H1 (cell line): ENCODE data around the gene TPP2. TPM values are rescaled to one million over a fixed set of nuclear protein-coding genes. Genes with fewer than 3 reads are reported as not detected.

Experiments
- CTCF ChIA-PET: fragments of 300-600 bp; sonication (Branson Sonifier 250); formaldehyde crosslinking; loops from one replicate; lab custom pipeline; 2021; ENCODE audit not compliant: partially characterized antibody; lab: Charles Lee
- POLR2A ChIA-PET: fragments of 300-600 bp; sonication (Branson Sonifier 250); formaldehyde crosslinking; loops from one replicate; lab custom pipeline; 2021; ENCODE audit warnings: inconsistent platforms; ENCODE audit not compliant: partially characterized antibody; lab: Charles Lee
- DNase-seq, 2 experiments: peaks; one replicate each; pipeline versions ENCODE4 v3.0.0 to v3.0.0-alpha.2; 2010 to 2022; ENCODE audit warnings: low spot score in 2 of 2, low read depth in 1 of 2, mixed read lengths in 1 of 2
- FAIRE-seq: peaks from 2 replicates; lab custom pipeline; 2011; peaks lifted over from hg19 to GRCh38; lab: Jason Lieb, UNC
- H2AFZ ChIP-seq: 2 replicates; pipeline ENCODE4 v1.8.1; 2012; ENCODE audit warnings: low read length, inconsistent platforms
- H2AK5ac ChIP-seq: 2 replicates; pipeline ENCODE4 v1.6.1; 2013; ENCODE audit warnings: low read depth, low read length
- H2BK120ac ChIP-seq: replicated peaks from 2 replicates; pipeline ENCODE3; 2013; ENCODE audit warnings: low read depth, low read length, inconsistent platforms
- H2BK12ac ChIP-seq: 2 replicates; pipeline ENCODE4 v1.6.1; 2013; ENCODE audit warnings: low read depth, low read length
- H2BK15ac ChIP-seq: 2 replicates; pipeline ENCODE4 v1.6.1; 2013; ENCODE audit warnings: low read length
- H2BK20ac ChIP-seq: 2 replicates; pipeline ENCODE4 v1.6.1; 2013; ENCODE audit warnings: low read length
- H2BK5ac ChIP-seq: 2 replicates; pipeline ENCODE4 v1.6.1; 2013; ENCODE audit warnings: low read depth, low read length
- H3K14ac ChIP-seq: 2 replicates; pipeline ENCODE4 v1.6.1; 2013; ENCODE audit warnings: inconsistent platforms; ENCODE audit not compliant: insufficient read length
- H3K18ac ChIP-seq: 2 replicates; pipeline ENCODE4 v1.6.1; 2013; ENCODE audit warnings: low read length; ENCODE audit errors: extremely low read depth
- H3K23ac ChIP-seq: 2 replicates; pipeline ENCODE4 v1.6.1; 2013; ENCODE audit warnings: inconsistent platforms; ENCODE audit not compliant: insufficient read length
- H3K23me2 ChIP-seq: 2 replicates; pipeline ENCODE4 v1.6.1; 2013; ENCODE audit warnings: low read depth, low read length
- H3K27ac ChIP-seq: 2 replicates; pipeline ENCODE4 v1.6.1; 2011; ENCODE audit warnings: low read depth, low read length, inconsistent platforms
- H3K27me3 ChIP-seq, 4 experiments: replicated peaks in 1 of 4; 1 replicate in 1 of 4; 2 replicates in 3 of 4; pipeline versions ENCODE4 v1.6.1 to v1.8.1; 2011 to 2013; ENCODE audit warnings: low read length in 3 of 4, mild to moderate bottlenecking in 3 of 4, inconsistent platforms in 2 of 4, mixed read lengths in 2 of 4, moderate library complexity in 1 of 4; ENCODE audit not compliant: control insufficient read depth in 3 of 4, insufficient read depth in 3 of 4; ENCODE audit errors: extremely low read depth in 1 of 4
- H3K36me3 ChIP-seq, 4 experiments: 2 replicates each; pipeline versions ENCODE4 v1.6.1 to v1.8.1; 2011 to 2013; ENCODE audit warnings: mild to moderate bottlenecking in 4 of 4, low read length in 3 of 4, moderate library complexity in 2 of 4, control low read depth in 1 of 4, inconsistent platforms in 1 of 4; ENCODE audit not compliant: insufficient read depth in 4 of 4, control insufficient read depth in 2 of 4
- H3K4ac ChIP-seq: replicated peaks from 2 replicates; pipeline ENCODE3; 2013; ENCODE audit warnings: low read length, low read depth, mixed read lengths, inconsistent platforms; ENCODE audit not compliant: insufficient read length
- H3K4me1 ChIP-seq, 4 experiments: replicated peaks in 1 of 4; 1 replicate in 1 of 4; 2 replicates in 3 of 4; pipeline versions ENCODE4 v1.6.1 to v1.8.1; 2011 to 2013; ENCODE audit warnings: low read length in 3 of 4, inconsistent platforms in 2 of 4, mixed read lengths in 1 of 4; ENCODE audit not compliant: insufficient read depth in 4 of 4, control insufficient read depth in 3 of 4
- H3K4me2 ChIP-seq, 2 experiments: 2 replicates each; pipeline versions ENCODE4 v1.6.1 to v1.8.1; 2011 to 2013; ENCODE audit warnings: low read depth in 2 of 2, low read length in 2 of 2, control low read depth in 1 of 2, inconsistent platforms in 1 of 2, mild to moderate bottlenecking in 1 of 2; ENCODE audit not compliant: insufficient read depth in 1 of 2
- H3K4me3 ChIP-seq, 4 experiments: fragments of 200-600, 300-600 bp in 1 of 4; sonication (generic), shearing (Covaris generic), sonication (Bioruptor Twin) in 1 of 4; 2 replicates each; pipeline versions ENCODE4 v1.5.1 to v1.8.1; 2011 to 2016; ENCODE audit warnings: low read length in 4 of 4, low read depth in 3 of 4, control low read depth in 2 of 4, inconsistent platforms in 2 of 4, mild to moderate bottlenecking in 2 of 4, mixed read lengths in 1 of 4, moderate library complexity in 1 of 4; ENCODE audit not compliant: insufficient read depth in 2 of 4; ENCODE audit errors: extremely low read depth in 1 of 4
- H3K56ac ChIP-seq: replicated peaks from 2 replicates; pipeline ENCODE3; 2013; ENCODE audit warnings: low read depth, mild to moderate bottlenecking, mixed read lengths, low read length, inconsistent platforms; ENCODE audit not compliant: insufficient read length
- H3K79me1 ChIP-seq: 2 replicates; pipeline ENCODE4 v1.6.1; 2013; ENCODE audit warnings: low read depth, low read length, control low read depth
- H3K79me2 ChIP-seq, 2 experiments: 2 replicates each; pipeline versions ENCODE4 v1.6.1 to v1.8.1; 2012 to 2013; ENCODE audit warnings: low read length in 2 of 2, mild to moderate bottlenecking in 2 of 2, inconsistent platforms in 1 of 2; ENCODE audit not compliant: insufficient read depth in 2 of 2, control insufficient read depth in 1 of 2
- H3K9ac ChIP-seq, 4 experiments: replicated peaks in 1 of 4; 1 replicate in 1 of 4; 2 replicates in 3 of 4; pipeline versions ENCODE4 v1.6.1 to v1.8.1; 2011 to 2013; ENCODE audit warnings: low read depth in 3 of 4, low read length in 3 of 4, control low read depth in 2 of 4, mild to moderate bottlenecking in 2 of 4, moderate library complexity in 2 of 4, inconsistent platforms in 1 of 4; ENCODE audit errors: extremely low read depth in 1 of 4
- H3K9me3 ChIP-seq, 2 experiments: 2 replicates each; pipeline versions ENCODE4 v1.6.1 to v1.8.1; 2012 to 2013; ENCODE audit warnings: mild to moderate bottlenecking in 2 of 2, moderate library complexity in 2 of 2, control low read depth in 1 of 2, inconsistent platforms in 1 of 2, low read depth in 1 of 2, low read length in 1 of 2, mixed read lengths in 1 of 2; ENCODE audit not compliant: insufficient read depth in 2 of 2
- H4K20me1 ChIP-seq, 2 experiments: replicated peaks in 1 of 2; 2 replicates each; pipeline versions ENCODE3 to v1.8.1; 2011 to 2013; ENCODE audit warnings: inconsistent platforms in 2 of 2, low read length in 2 of 2, mild to moderate bottlenecking in 1 of 2; ENCODE audit not compliant: insufficient read depth in 2 of 2, control insufficient read depth in 1 of 2
- H4K5ac ChIP-seq: 2 replicates; pipeline ENCODE4 v1.6.1; 2013; ENCODE audit warnings: low read length, low read depth, mixed read lengths, inconsistent platforms; ENCODE audit not compliant: insufficient read length
- H4K8ac ChIP-seq: 2 replicates; pipeline ENCODE4 v1.8.0; 2013; ENCODE audit warnings: mild to moderate bottlenecking, moderate library complexity, low read length, inconsistent platforms; ENCODE audit not compliant: insufficient read depth; ENCODE audit errors: extremely low read depth
- H4K91ac ChIP-seq: replicated peaks from 2 replicates; pipeline ENCODE3; 2013; ENCODE audit warnings: low read length, mixed read lengths, inconsistent platforms; ENCODE audit not compliant: insufficient read length
- ATF3 ChIP-seq: IDR thresholded peaks from 2 replicates; pipeline ENCODE4 v1.6.1; 2011; ENCODE audit warnings: low read depth, mild to moderate bottlenecking, low read length; ENCODE audit not compliant: insufficient read depth
- BRCA1 ChIP-seq: IDR thresholded peaks from 2 replicates; pipeline ENCODE4 v1.6.1; 2012; ENCODE audit warnings: low read depth, low read length, improper control_type of control experiment
- CREB1 ChIP-seq: IDR thresholded peaks from 2 replicates; pipeline ENCODE4 v1.6.1; 2012; ENCODE audit warnings: inconsistent platforms
- FOSL1 ChIP-seq: IDR thresholded peaks from 2 replicates; pipeline ENCODE4 v1.6.1; 2011; ENCODE audit warnings: mild to moderate bottlenecking, low read depth, low read length, moderate library complexity; ENCODE audit not compliant: insufficient read depth
- GABPA ChIP-seq: IDR thresholded peaks from 2 replicates; pipeline ENCODE4 v1.6.1; 2011; ENCODE audit warnings: mild to moderate bottlenecking, low read length, moderate library complexity, borderline replicate concordance; ENCODE audit not compliant: insufficient read depth
- KDM4A ChIP-seq: IDR thresholded peaks from one replicate; pipeline ENCODE4 v1.7.1; 2012; ENCODE audit warnings: low read depth, mild to moderate bottlenecking, moderate library complexity, low read length, inconsistent platforms; ENCODE audit not compliant: severe bottlenecking
- RAD21 ChIP-seq, 2 experiments: IDR thresholded peaks in 1 of 2; conservative IDR thresholded peaks in 1 of 2; 2 replicates each; pipeline ENCODE4 v1.6.1; 2011; ENCODE audit warnings: low read depth in 2 of 2, low read length in 2 of 2, improper control_type of control experiment in 1 of 2, inconsistent platforms in 1 of 2, mild to moderate bottlenecking in 1 of 2, moderate library complexity in 1 of 2
- SIX5 ChIP-seq: IDR thresholded peaks from 2 replicates; pipeline ENCODE4 v1.6.1; 2011; ENCODE audit warnings: mild to moderate bottlenecking, low read depth, low read length
- SP4 ChIP-seq: IDR thresholded peaks from 2 replicates; pipeline ENCODE4 v1.6.1; 2012; ENCODE audit warnings: low read length, inconsistent platforms
- TBP ChIP-seq: IDR thresholded peaks from 2 replicates; pipeline ENCODE4 v1.6.1; 2011; ENCODE audit warnings: low read depth, low read length, improper control_type of control experiment
- WGBS, 2 experiments: shearing (Covaris generic) in 1 of 2; methylation state at CpG; one replicate each; pipeline versions ENCODE4 v1.1.6 to v1.1.7; 2013 to 2015; ENCODE audit warnings: low lambda C conversion rate in 2 of 2, mixed read lengths in 2 of 2, inconsistent platforms in 1 of 2, low coverage in 1 of 2, missing lambda C conversion rate in 1 of 2; ENCODE audit not compliant: insufficient replicate concordance in 2 of 2, insufficient coverage in 1 of 2, insufficient read length in 1 of 2; ENCODE audit errors: extremely low coverage in 1 of 2, missing lambda C conversion rate in 1 of 2; 5-methylcytosine and 5-hydroxymethylcytosine counted together
- polyA plus RNA-seq, 7 experiments: library from polyadenylated mRNA; depleted of rRNA in 3 of 7; stranded (reverse) in 5 of 7; unstranded in 2 of 7; fragments of >200 nt in 5 of 7; fragments of 200-250 nt in 2 of 7; gene quantifications; 1 replicate in 5 of 7; 2 replicates in 1 of 7; 4 replicates in 1 of 7; pipeline versions ENCODE4 v1.2.1 to v1.2.3, GENCODE V29; 2011 to 2013; ENCODE audit warnings: missing spikeins in 2 of 7, mixed read lengths in 2 of 7
- total RNA-seq: library from RNA; stranded (reverse); fragmentation: NEBNext Ultra II Directional; extraction: Animal tissue kit (Norgen Biotek cat#: 25700); gene quantifications from 2 replicates; pipeline ENCODE4 v1.2.1, GENCODE V29; 2021

Gene TPP2
- total and polyA plus RNA-seq, 2 of the 8 experiments (the other 6 are each of a cell fraction or from before 2014, with no cell fraction given) = 15.9 to 85.7 TPM

GRCh38 chr13:102642475-102642874 is 45.7 kb downstream of the TPP2 start:
- TF ChIP-seq RAD21 (IDR thresholded peaks at IDR 0.05 in 1 of 2, conservative IDR thresholded peaks at IDR 0.05 in 1 of 2; ENCODE audit: low read depth in 2 of 2, low read length in 2 of 2) = no peak
- no peak for TF ChIP-seq TBP
- no peak for TF ChIP-seq CREB1
- no peak for TF ChIP-seq SIX5
- TF ChIP-seq SP4 = no peak
- no peak for TF ChIP-seq GABPA
- TF ChIP-seq BRCA1 = no peak
- TF ChIP-seq FOSL1 = no peak
- TF ChIP-seq ATF3 = no peak
- no peak for TF ChIP-seq KDM4A
- TF ChIP-seq, all 59 proteins: peak for 0
- H3K4me1 ChIP-seq = no peaks in the 10 kb centered on the region
- no peaks in the 10 kb centered on the region for H3K79me1 ChIP-seq
- H3K9ac ChIP-seq = no peak overlapping the region
- H3K36me3 ChIP-seq = peaks cover 12 to 96% (median 43%) of the 10 kb centered on the region in 4 experiments
- no peak overlapping the region for H3K14ac ChIP-seq
- H2BK20ac ChIP-seq = no peak overlapping the region
- no peak overlapping the region for H2BK12ac ChIP-seq
- no peak overlapping the region for H2BK120ac ChIP-seq
- no peak overlapping the region for H3K4me2 ChIP-seq
- H3K4ac ChIP-seq = no peak overlapping the region
- H4K5ac ChIP-seq = no peak overlapping the region
- no peak overlapping the region for H4K8ac ChIP-seq
- no peak overlapping the region for H3K4me3 ChIP-seq
- H2BK15ac ChIP-seq = no peak overlapping the region
- no peak overlapping the region for H2BK5ac ChIP-seq
- no peak overlapping the region for H2AFZ ChIP-seq
- no peak overlapping the region for H3K27ac ChIP-seq
- ChIA-PET CTCF (interaction anchor here (0.9 to 1.3 kb wide), 2 partner anchors 12 to 17 kb away, joined by 3 read pairs; no protein-coding TSS in a partner anchor), POLR2A (interaction anchor here (3.1 kb wide), 1 partner anchor 11 kb away, joined by 10 read pairs; no protein-coding TSS in a partner anchor)
- H3K27me3 ChIP-seq = no peaks in the 10 kb centered on the region
- H4K91ac ChIP-seq = no peak overlapping the region
- no peaks in the 10 kb centered on the region for H3K23me2 ChIP-seq
- no peaks in the 10 kb centered on the region for H4K20me1 ChIP-seq
- DNase-seq = no peak
- H2AK5ac ChIP-seq = no peak overlapping the region
- no peaks in the 10 kb centered on the region for H3K79me2 ChIP-seq
- no peak for FAIRE-seq
- no peak overlapping the region for H3K18ac ChIP-seq
- WGBS, 2 experiments = 96% methylated on average over 6 of the region's 6 CpGs; no CpG with 5 or more reads in 1 of the 2 experiments
- H3K56ac ChIP-seq = no peak overlapping the region
- no peaks in the 10 kb centered on the region for H3K9me3 ChIP-seq
- H3K23ac ChIP-seq = no peak overlapping the region
